ENCODE measurements around the gene TPCN1. TPM values are rescaled to one million over a fixed set of nuclear protein-coding genes. Genes with fewer than 3 reads are reported as not detected.

The TPCN1 gene
- 10 to 100 TPM; 46.9 to 71.7 (median 59.5) TPM for total RNA-seq

DNA sequence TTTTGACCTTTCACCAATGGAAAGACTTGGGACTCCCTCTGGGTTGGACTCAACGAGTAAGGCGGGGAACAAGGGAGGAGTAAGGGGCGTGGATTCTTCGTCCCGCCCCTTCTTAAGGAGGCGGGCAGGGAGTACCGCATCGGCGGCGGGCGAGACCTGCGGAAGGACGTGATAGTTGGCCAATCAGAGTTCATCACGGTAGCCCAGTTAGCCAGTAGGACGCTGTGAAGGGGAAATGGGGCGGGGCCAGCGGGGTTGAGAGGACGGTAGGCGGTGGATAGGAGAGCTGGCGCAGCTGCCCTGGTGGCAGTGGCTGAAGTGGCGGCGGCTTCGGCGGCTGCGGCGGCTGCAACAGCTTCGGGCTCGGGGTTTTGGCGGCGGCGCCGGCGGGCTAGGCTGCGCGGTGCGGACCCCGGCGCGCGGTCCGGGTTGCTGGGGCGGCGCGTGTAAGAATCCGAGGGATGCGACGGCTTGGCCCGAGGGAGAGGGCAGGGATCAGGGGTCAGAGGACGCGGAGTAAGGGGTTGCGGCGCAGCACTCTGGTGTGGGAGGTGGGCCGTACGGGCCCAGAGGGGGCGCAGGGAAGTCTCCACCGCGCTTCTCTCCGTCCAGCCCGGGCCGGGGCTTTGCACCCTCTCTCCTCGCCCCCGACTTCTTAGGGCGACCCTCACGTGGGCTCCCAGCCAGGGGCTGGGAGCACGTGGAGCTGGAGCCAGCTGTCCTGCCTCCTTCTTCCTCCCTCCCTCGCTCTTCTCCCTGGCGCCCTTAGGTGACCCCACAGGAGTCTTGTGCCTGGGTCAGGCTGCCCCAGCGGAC, at the start of gene TPCN1:
TSS of gene TPCN1 (plus strand) at position 284 of the 816 bp plus-strand sequence. CDS start 5,389 bp downstream, outside the sequence.
- no peaks in the 10 kb centered on the region for H3K9me3 ChIP-seq
- H3K27ac ChIP-seq = peak within 1 kb of the TSS; percentile 96
- TF ChIP-seq, protein P1, sequence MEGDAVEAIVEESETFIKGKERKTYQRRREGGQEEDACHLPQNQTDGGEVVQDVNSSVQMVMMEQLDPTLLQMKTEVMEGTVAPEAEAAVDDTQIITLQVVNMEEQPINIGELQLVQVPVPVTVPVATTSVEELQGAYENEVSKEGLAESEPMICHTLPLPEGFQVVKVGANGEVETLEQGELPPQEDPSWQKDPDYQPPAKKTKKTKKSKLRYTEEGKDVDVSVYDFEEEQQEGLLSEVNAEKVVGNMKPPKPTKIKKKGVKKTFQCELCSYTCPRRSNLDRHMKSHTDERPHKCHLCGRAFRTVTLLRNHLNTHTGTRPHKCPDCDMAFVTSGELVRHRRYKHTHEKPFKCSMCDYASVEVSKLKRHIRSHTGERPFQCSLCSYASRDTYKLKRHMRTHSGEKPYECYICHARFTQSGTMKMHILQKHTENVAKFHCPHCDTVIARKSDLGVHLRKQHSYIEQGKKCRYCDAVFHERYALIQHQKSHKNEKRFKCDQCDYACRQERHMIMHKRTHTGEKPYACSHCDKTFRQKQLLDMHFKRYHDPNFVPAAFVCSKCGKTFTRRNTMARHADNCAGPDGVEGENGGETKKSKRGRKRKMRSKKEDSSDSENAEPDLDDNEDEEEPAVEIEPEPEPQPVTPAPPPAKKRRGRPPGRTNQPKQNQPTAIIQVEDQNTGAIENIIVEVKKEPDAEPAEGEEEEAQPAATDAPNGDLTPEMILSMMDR (IDR thresholded peaks at IDR 0.05) = peak; percentile 12 to 30 (median 13)
- peak; percentile 52 to 90 (median 87) for TF ChIP-seq POLR2AphosphoS5 (IDR thresholded peaks at IDR 0.05)
- peak; percentile 84 for TF ChIP-seq POLR2A (IDR thresholded peaks at IDR 0.05)
- no peaks in the 10 kb centered on the region for H3K27me3 ChIP-seq
- no peaks in the 10 kb centered on the region for H3K36me3 ChIP-seq
- intact Hi-C loops (cut with DNase I; ENCODE audit: low total_unique reads) = loop anchor here (5.0 to 10.0 kb wide), 2 partner anchors 731 to 1377 kb away; partner anchors contain the start of gene MAPKAPK5
- H3K4me3 ChIP-seq = peak within 1 kb of the TSS; percentile 86 to 98 (median 95)
- H3K4me1 ChIP-seq = peaks cover 0 to 15% of the 10 kb centered on the region in 2 donors
- DNase-seq (ENCODE audit: low spot score in 2 of 2) = peak; percentile 99 to 100

DNA sequence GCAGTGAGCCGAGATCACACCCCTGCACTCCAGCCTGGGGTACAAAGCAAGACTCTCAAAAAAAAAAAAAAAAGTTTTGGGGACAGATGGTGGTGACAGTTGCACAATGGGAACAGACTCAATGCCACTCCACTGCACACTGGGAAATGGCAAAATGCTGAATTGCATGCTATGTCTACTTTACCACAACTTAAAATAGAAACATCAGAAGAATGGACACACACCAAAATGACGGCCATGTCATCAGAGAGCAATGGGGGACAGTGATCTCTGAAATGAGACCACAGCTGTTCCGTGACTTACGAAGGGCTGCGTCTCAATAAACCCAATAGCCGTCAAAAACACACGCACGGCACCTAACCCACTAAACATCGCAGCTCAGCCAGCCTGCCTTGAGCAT, 49.7 kb upstream of the TPCN1 start:
- TF ChIP-seq POLR2AphosphoS5 (IDR thresholded peaks at IDR 0.05) (no peak), POLR2A (IDR thresholded peaks at IDR 0.05) (no peak)
- TF ChIP-seq, protein P1 (IDR thresholded peaks at IDR 0.05) = no peak
- Histone ChIP-seq H3K9me3 (no peaks in the 10 kb centered on the region), H3K4me3 (no peak overlapping the region), H3K27ac (no peak overlapping the region), H3K36me3 (no peaks in the 10 kb centered on the region), H3K4me1 (no peaks in the 10 kb centered on the region), H3K27me3 (no peaks in the 10 kb centered on the region)
- no peak for DNase-seq (ENCODE audit: low spot score in 2 of 2)
- intact Hi-C loops (cut with DNase I; ENCODE audit: low total_unique reads) = no loop called here

DNA sequence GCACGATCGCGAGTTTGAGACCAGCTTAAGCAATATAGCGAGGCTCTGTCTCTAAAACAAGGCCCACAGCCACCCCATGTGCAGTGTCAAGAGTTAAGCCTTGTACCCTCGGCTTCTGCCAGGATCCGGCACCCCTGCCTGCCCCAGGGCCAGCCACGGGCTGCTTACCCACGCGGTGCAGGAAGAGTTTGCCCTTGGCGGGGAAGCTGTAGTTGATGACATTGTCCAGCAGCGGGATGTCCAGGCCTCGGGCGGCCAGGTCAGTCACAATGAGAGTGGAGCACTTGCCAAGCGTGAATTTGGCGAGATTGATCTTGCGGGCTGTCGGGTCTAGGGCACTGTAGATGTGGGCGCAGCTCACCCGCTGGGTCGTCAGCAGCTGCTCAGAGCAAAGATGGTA, 49.1 kb upstream of the TPCN1 start:
- no peak for DNase-seq (ENCODE audit: low spot score in 2 of 2)
- Histone ChIP-seq H3K27ac (no peak overlapping the region), H3K27me3 (no peaks in the 10 kb centered on the region), H3K36me3 (peaks cover 2% of the 10 kb centered on the region), H3K9me3 (peaks cover 4 to 5% of the 10 kb centered on the region in 2 donors), H3K4me3 (no peak overlapping the region), H3K4me1 (no peaks in the 10 kb centered on the region)
- intact Hi-C loops (cut with DNase I; ENCODE audit: low total_unique reads) = no loop called here
- no peak for TF ChIP-seq POLR2A (IDR thresholded peaks at IDR 0.05)
- TF ChIP-seq POLR2AphosphoS5 (IDR thresholded peaks at IDR 0.05) = no peak
- TF ChIP-seq, protein P1 (IDR thresholded peaks at IDR 0.05) = no peak

DNA sequence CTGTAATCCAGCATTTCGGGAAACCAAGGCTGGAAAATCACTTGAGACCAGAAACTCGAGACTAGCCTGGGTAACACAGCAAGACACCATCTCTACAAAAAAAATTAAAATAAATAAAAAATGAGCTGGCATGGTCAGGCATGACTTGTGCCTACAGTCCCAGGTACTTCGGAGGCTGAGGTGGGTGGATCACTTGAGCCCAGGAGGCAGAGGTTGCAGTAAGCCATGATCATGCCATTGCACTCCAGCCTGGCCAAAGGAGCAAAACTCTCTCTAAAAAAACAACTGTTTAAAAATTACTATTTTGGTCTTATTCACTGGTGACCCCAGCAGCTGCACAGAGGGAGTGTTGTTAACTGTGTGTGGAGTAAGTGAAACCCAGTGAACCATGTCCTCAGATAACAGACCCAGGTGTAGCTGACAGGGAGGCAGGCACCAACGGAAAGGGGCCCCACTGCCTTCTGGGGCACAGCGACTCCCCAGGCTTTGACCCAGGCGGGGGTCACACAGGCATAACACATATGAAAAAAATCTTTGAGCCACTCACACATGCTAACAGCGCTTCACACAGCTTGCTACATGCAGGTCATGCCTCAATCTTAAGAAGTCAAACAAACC, 48.1 kb upstream of the TPCN1 start:
- Histone ChIP-seq H3K36me3 (peaks cover 9% of the 10 kb centered on the region), H3K4me1 (no peaks in the 10 kb centered on the region), H3K27me3 (no peaks in the 10 kb centered on the region), H3K4me3 (no peak overlapping the region), H3K27ac (no peak overlapping the region), H3K9me3 (peaks cover 8 to 10% of the 10 kb centered on the region in 2 donors)
- TF ChIP-seq POLR2AphosphoS5 (IDR thresholded peaks at IDR 0.05) = no peak
- TF ChIP-seq, protein P1 (IDR thresholded peaks at IDR 0.05) = no peak
- TF ChIP-seq POLR2A (IDR thresholded peaks at IDR 0.05) = no peak
- intact Hi-C loops (cut with DNase I; ENCODE audit: low total_unique reads) = no loop called here
- no peak for DNase-seq (ENCODE audit: low spot score in 2 of 2)

Measured in breast epithelium (tissue), 4 donors.